ENCODE measurements around the gene LEFTY2. TPM values are rescaled to one million over a fixed set of nuclear protein-coding genes. Genes with fewer than 3 reads are reported as not detected.
A peak's percentile ranks its signal among the peaks of the same experiment; 100 is the strongest.

Gene LEFTY2
- total and polyA plus RNA-seq, 9 of the 15 experiments (the other 6 are each of a cell fraction or from before 2014, with no cell fraction given), result 0.04 to 0.14 TPM; not detected in 7

- no peak for TF ChIP-seq ZNF280B (CRISPR knock-in tag; IDR thresholded peaks at IDR 0.05)
- TF ChIP-seq OTX1 (CRISPR knock-in tag; IDR thresholded peaks at IDR 0.05), result peak; percentile 85; the same call in 1 of the 2 replicates
- TF ChIP-seq TBP (optimal IDR thresholded peaks at IDR 0.05; ENCODE audit: low read depth, low read length), result peak; percentile 37
- no peak for TF ChIP-seq ZKSCAN1 (IDR thresholded peaks at IDR 0.05; ENCODE audit: low read depth, low read length)
- no peak for TF ChIP-seq KHSRP (IDR thresholded peaks at IDR 0.05)
- TF ChIP-seq MTA2 (IDR thresholded peaks at IDR 0.05; ENCODE audit: low read depth), result peak; percentile 9; the same call in 1 of the 2 replicates
- peak; percentile 20; the same call in 1 of the 2 replicates for TF ChIP-seq ZFX (CRISPR knock-in tag; IDR thresholded peaks at IDR 0.05)
- peak; percentile 53; the same call in 1 of the 2 replicates for TF ChIP-seq ADNP (tag; IDR thresholded peaks at IDR 0.05)
- no peak for TF ChIP-seq NR0B1 (IDR thresholded peaks at IDR 0.05; ENCODE audit: partially characterized antibody)
- peak; percentile 97 for TF ChIP-seq ZNF512 (tag; IDR thresholded peaks at IDR 0.05)
- no peak for TF ChIP-seq MBD2 (IDR thresholded peaks at IDR 0.05; ENCODE audit: borderline replicate concordance, low read depth)
- no peak for TF ChIP-seq ZNF699 (CRISPR knock-in tag; IDR thresholded peaks at IDR 0.05; ENCODE audit: insufficient replicate concordance)
- TF ChIP-seq GTF3C2 (IDR thresholded peaks at IDR 0.05; ENCODE audit: borderline replicate concordance, extremely low read depth, insufficient read length), result peak; percentile 44
- TF ChIP-seq RFX1 (IDR thresholded peaks at IDR 0.05), result no peak
- TF ChIP-seq HBP1 (CRISPR knock-in tag; IDR thresholded peaks at IDR 0.05), result peak; percentile 65; the same call in 1 of the 2 replicates
- 0 out of 4 replicates have a peak, but pooled peaks of 1 of the 2 experiments have one; percentile 7 for TF ChIP-seq ARNT (IDR thresholded peaks at IDR 0.05)
These were observed 20.8 kb upstream of the LEFTY2 start (continued) for GRCh38 chr1:225961659-225962439.
